H1 (cell line): Measurements from ENCODE around the gene CD276. TPM values are rescaled to one million over a fixed set of nuclear protein-coding genes. Genes with fewer than 3 reads are reported as not detected.

Experiments
- CTCF ChIA-PET: fragments of 300-600 bp; sonication (Branson Sonifier 250); formaldehyde crosslinking; loops from one replicate; lab custom pipeline; 2021; ENCODE audit not compliant: partially characterized antibody; lab: Charles Lee
- POLR2A ChIA-PET: fragments of 300-600 bp; sonication (Branson Sonifier 250); formaldehyde crosslinking; loops from one replicate; lab custom pipeline; 2021; ENCODE audit warnings: inconsistent platforms; ENCODE audit not compliant: partially characterized antibody; lab: Charles Lee
- DNase-seq, 2 experiments: peaks; one replicate each; pipeline versions ENCODE4 v3.0.0 to v3.0.0-alpha.2; 2010 to 2022; ENCODE audit warnings: low spot score in 2 of 2, low read depth in 1 of 2, mixed read lengths in 1 of 2
- FAIRE-seq: peaks from 2 replicates; lab custom pipeline; 2011; peaks lifted over from hg19 to GRCh38; lab: Jason Lieb, UNC
- H2AFZ ChIP-seq: 2 replicates; pipeline ENCODE4 v1.8.1; 2012; ENCODE audit warnings: low read length, inconsistent platforms
- H2AK5ac ChIP-seq: 2 replicates; pipeline ENCODE4 v1.6.1; 2013; ENCODE audit warnings: low read depth, low read length
- H2BK120ac ChIP-seq: replicated peaks from 2 replicates; pipeline ENCODE3; 2013; ENCODE audit warnings: low read depth, low read length, inconsistent platforms
- H2BK12ac ChIP-seq: 2 replicates; pipeline ENCODE4 v1.6.1; 2013; ENCODE audit warnings: low read depth, low read length
- H2BK15ac ChIP-seq: 2 replicates; pipeline ENCODE4 v1.6.1; 2013; ENCODE audit warnings: low read length
- H2BK20ac ChIP-seq: 2 replicates; pipeline ENCODE4 v1.6.1; 2013; ENCODE audit warnings: low read length
- H2BK5ac ChIP-seq: 2 replicates; pipeline ENCODE4 v1.6.1; 2013; ENCODE audit warnings: low read depth, low read length
- H3K14ac ChIP-seq: 2 replicates; pipeline ENCODE4 v1.6.1; 2013; ENCODE audit warnings: inconsistent platforms; ENCODE audit not compliant: insufficient read length
- H3K18ac ChIP-seq: 2 replicates; pipeline ENCODE4 v1.6.1; 2013; ENCODE audit warnings: low read length; ENCODE audit errors: extremely low read depth
- H3K23ac ChIP-seq: 2 replicates; pipeline ENCODE4 v1.6.1; 2013; ENCODE audit warnings: inconsistent platforms; ENCODE audit not compliant: insufficient read length
- H3K23me2 ChIP-seq: 2 replicates; pipeline ENCODE4 v1.6.1; 2013; ENCODE audit warnings: low read depth, low read length
- H3K27ac ChIP-seq: 2 replicates; pipeline ENCODE4 v1.6.1; 2011; ENCODE audit warnings: low read depth, low read length, inconsistent platforms
- H3K27me3 ChIP-seq, 4 experiments: replicated peaks in 1 of 4; 1 replicate in 1 of 4; 2 replicates in 3 of 4; pipeline versions ENCODE4 v1.6.1 to v1.8.1; 2011 to 2013; ENCODE audit warnings: low read length in 3 of 4, mild to moderate bottlenecking in 3 of 4, inconsistent platforms in 2 of 4, mixed read lengths in 2 of 4, moderate library complexity in 1 of 4; ENCODE audit not compliant: control insufficient read depth in 3 of 4, insufficient read depth in 3 of 4; ENCODE audit errors: extremely low read depth in 1 of 4
- H3K36me3 ChIP-seq, 4 experiments: 2 replicates each; pipeline versions ENCODE4 v1.6.1 to v1.8.1; 2011 to 2013; ENCODE audit warnings: mild to moderate bottlenecking in 4 of 4, low read length in 3 of 4, moderate library complexity in 2 of 4, control low read depth in 1 of 4, inconsistent platforms in 1 of 4; ENCODE audit not compliant: insufficient read depth in 4 of 4, control insufficient read depth in 2 of 4
- H3K4ac ChIP-seq: replicated peaks from 2 replicates; pipeline ENCODE3; 2013; ENCODE audit warnings: low read length, low read depth, mixed read lengths, inconsistent platforms; ENCODE audit not compliant: insufficient read length
- H3K4me1 ChIP-seq, 4 experiments: replicated peaks in 1 of 4; 1 replicate in 1 of 4; 2 replicates in 3 of 4; pipeline versions ENCODE4 v1.6.1 to v1.8.1; 2011 to 2013; ENCODE audit warnings: low read length in 3 of 4, inconsistent platforms in 2 of 4, mixed read lengths in 1 of 4; ENCODE audit not compliant: insufficient read depth in 4 of 4, control insufficient read depth in 3 of 4
- H3K4me2 ChIP-seq, 2 experiments: 2 replicates each; pipeline versions ENCODE4 v1.6.1 to v1.8.1; 2011 to 2013; ENCODE audit warnings: low read depth in 2 of 2, low read length in 2 of 2, control low read depth in 1 of 2, inconsistent platforms in 1 of 2, mild to moderate bottlenecking in 1 of 2; ENCODE audit not compliant: insufficient read depth in 1 of 2
- H3K4me3 ChIP-seq, 4 experiments: fragments of 200-600, 300-600 bp in 1 of 4; sonication (generic), shearing (Covaris generic), sonication (Bioruptor Twin) in 1 of 4; 2 replicates each; pipeline versions ENCODE4 v1.5.1 to v1.8.1; 2011 to 2016; ENCODE audit warnings: low read length in 4 of 4, low read depth in 3 of 4, control low read depth in 2 of 4, inconsistent platforms in 2 of 4, mild to moderate bottlenecking in 2 of 4, mixed read lengths in 1 of 4, moderate library complexity in 1 of 4; ENCODE audit not compliant: insufficient read depth in 2 of 4; ENCODE audit errors: extremely low read depth in 1 of 4
- H3K56ac ChIP-seq: replicated peaks from 2 replicates; pipeline ENCODE3; 2013; ENCODE audit warnings: low read depth, mild to moderate bottlenecking, mixed read lengths, low read length, inconsistent platforms; ENCODE audit not compliant: insufficient read length
- H3K79me1 ChIP-seq: 2 replicates; pipeline ENCODE4 v1.6.1; 2013; ENCODE audit warnings: low read depth, low read length, control low read depth
- H3K79me2 ChIP-seq, 2 experiments: 2 replicates each; pipeline versions ENCODE4 v1.6.1 to v1.8.1; 2012 to 2013; ENCODE audit warnings: low read length in 2 of 2, mild to moderate bottlenecking in 2 of 2, inconsistent platforms in 1 of 2; ENCODE audit not compliant: insufficient read depth in 2 of 2, control insufficient read depth in 1 of 2
- H3K9ac ChIP-seq, 4 experiments: replicated peaks in 1 of 4; 1 replicate in 1 of 4; 2 replicates in 3 of 4; pipeline versions ENCODE4 v1.6.1 to v1.8.1; 2011 to 2013; ENCODE audit warnings: low read depth in 3 of 4, low read length in 3 of 4, control low read depth in 2 of 4, mild to moderate bottlenecking in 2 of 4, moderate library complexity in 2 of 4, inconsistent platforms in 1 of 4; ENCODE audit errors: extremely low read depth in 1 of 4
- H3K9me3 ChIP-seq, 2 experiments: 2 replicates each; pipeline versions ENCODE4 v1.6.1 to v1.8.1; 2012 to 2013; ENCODE audit warnings: mild to moderate bottlenecking in 2 of 2, moderate library complexity in 2 of 2, control low read depth in 1 of 2, inconsistent platforms in 1 of 2, low read depth in 1 of 2, low read length in 1 of 2, mixed read lengths in 1 of 2; ENCODE audit not compliant: insufficient read depth in 2 of 2
- H4K20me1 ChIP-seq, 2 experiments: replicated peaks in 1 of 2; 2 replicates each; pipeline versions ENCODE3 to v1.8.1; 2011 to 2013; ENCODE audit warnings: inconsistent platforms in 2 of 2, low read length in 2 of 2, mild to moderate bottlenecking in 1 of 2; ENCODE audit not compliant: insufficient read depth in 2 of 2, control insufficient read depth in 1 of 2
- H4K5ac ChIP-seq: 2 replicates; pipeline ENCODE4 v1.6.1; 2013; ENCODE audit warnings: low read length, low read depth, mixed read lengths, inconsistent platforms; ENCODE audit not compliant: insufficient read length
- H4K8ac ChIP-seq: 2 replicates; pipeline ENCODE4 v1.8.0; 2013; ENCODE audit warnings: mild to moderate bottlenecking, moderate library complexity, low read length, inconsistent platforms; ENCODE audit not compliant: insufficient read depth; ENCODE audit errors: extremely low read depth
- H4K91ac ChIP-seq: replicated peaks from 2 replicates; pipeline ENCODE3; 2013; ENCODE audit warnings: low read length, mixed read lengths, inconsistent platforms; ENCODE audit not compliant: insufficient read length
- JUN ChIP-seq: IDR thresholded peaks from 2 replicates; pipeline ENCODE4 v1.6.1; 2011; ENCODE audit warnings: low read depth, mild to moderate bottlenecking, improper control_type of control experiment, low read length
- KDM5A ChIP-seq: fragments of 200-600 bp; IDR thresholded peaks from 2 replicates; pipeline ENCODE4 v1.7.1; 2012; ENCODE audit warnings: mild to moderate bottlenecking, low read length, inconsistent platforms, mixed read lengths
- TAF7 ChIP-seq: optimal IDR thresholded peaks from 2 replicates; pipeline ENCODE3; 2011; ENCODE audit warnings: low read depth, mild to moderate bottlenecking, inconsistent platforms, low read length, moderate library complexity, borderline replicate concordance
- WGBS, 2 experiments: shearing (Covaris generic) in 1 of 2; methylation state at CpG; one replicate each; pipeline versions ENCODE4 v1.1.6 to v1.1.7; 2013 to 2015; ENCODE audit warnings: low lambda C conversion rate in 2 of 2, mixed read lengths in 2 of 2, inconsistent platforms in 1 of 2, low coverage in 1 of 2, missing lambda C conversion rate in 1 of 2; ENCODE audit not compliant: insufficient replicate concordance in 2 of 2, insufficient coverage in 1 of 2, insufficient read length in 1 of 2; ENCODE audit errors: extremely low coverage in 1 of 2, missing lambda C conversion rate in 1 of 2; 5-methylcytosine and 5-hydroxymethylcytosine counted together
- polyA plus RNA-seq, 7 experiments: library from polyadenylated mRNA; depleted of rRNA in 3 of 7; stranded (reverse) in 5 of 7; unstranded in 2 of 7; fragments of >200 nt in 5 of 7; fragments of 200-250 nt in 2 of 7; gene quantifications; 1 replicate in 5 of 7; 2 replicates in 1 of 7; 4 replicates in 1 of 7; pipeline versions ENCODE4 v1.2.1 to v1.2.3, GENCODE V29; 2011 to 2013; ENCODE audit warnings: missing spikeins in 2 of 7, mixed read lengths in 2 of 7
- total RNA-seq: library from RNA; stranded (reverse); fragmentation: NEBNext Ultra II Directional; extraction: Animal tissue kit (Norgen Biotek cat#: 25700); gene quantifications from 2 replicates; pipeline ENCODE4 v1.2.1, GENCODE V29; 2021
- TF ChIP-seq, protein P1 (sequence below): IDR thresholded peaks from 2 replicates; pipeline ENCODE4 v1.6.1; 2012; ENCODE audit warnings: inconsistent platforms

Gene CD276
- total and polyA plus RNA-seq, 2 of the 8 experiments (the other 6 are each of a cell fraction or from before 2014, with no cell fraction given) = 156 to 158 TPM

DNA sequence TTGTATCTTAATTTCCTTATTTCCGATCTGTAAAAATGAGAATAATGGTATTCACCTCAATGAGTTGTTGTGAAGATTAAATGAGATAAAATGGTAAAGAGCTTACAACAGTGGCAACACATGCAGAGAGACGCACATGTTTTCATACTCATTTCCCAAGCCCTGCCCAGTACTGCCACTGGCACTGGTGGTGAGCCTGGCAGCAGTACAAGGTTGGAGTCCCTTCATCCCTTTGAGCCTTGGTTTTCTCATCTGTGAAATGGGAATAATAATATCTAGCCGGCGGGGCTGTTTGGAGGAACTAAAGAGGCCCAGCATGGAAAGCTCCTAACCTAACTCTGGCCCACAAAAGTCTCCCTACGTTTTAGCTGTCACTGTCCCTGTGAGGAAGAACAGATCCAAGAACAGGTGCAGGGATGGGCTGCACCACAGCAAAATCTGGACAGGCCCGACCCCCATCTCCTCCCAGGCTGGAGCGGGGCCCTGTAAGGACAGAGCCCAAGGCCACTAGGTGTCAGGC is 866 bp upstream of the CD276 start:
- Histone ChIP-seq H2BK120ac (no peak overlapping the region), H3K4ac (peak overlapping the region; percentile 44), H3K4me3 (peak overlapping the region; percentile 53 to 95 (median 72)), H2BK5ac (no peak overlapping the region), H2BK15ac (no peak overlapping the region), H4K20me1 (peaks cover 17 to 21% of the 10 kb centered on the region in 2 experiments), H2BK12ac (0 out of 2 replicates have a peak overlapping the region, but pooled peaks have one; percentile 13), H3K9me3 (no peaks in the 10 kb centered on the region), H3K18ac (no peak overlapping the region; the same call in 1 of the 2 replicates), H4K8ac (peak overlapping the region; percentile 90; the same call in 1 of the 2 replicates), H3K79me1 (peaks cover 20% of the 10 kb centered on the region), H3K4me1 (peaks cover 2 to 20% (median 10%) of the 10 kb centered on the region in 4 experiments; a peak in 3 of 7 replicates), H3K9ac (peak overlapping the region in 1 of 4 experiments; percentile 70; a peak in 1 of 7 replicates), H2BK20ac (peak overlapping the region; percentile 83; the same call in 1 of the 2 replicates), H4K5ac (peak overlapping the region; percentile 69), H3K4me2 (peak overlapping the region; percentile 55 to 86), H2AK5ac (no peak overlapping the region), H2AFZ (no peak overlapping the region), H3K36me3 (no peaks in the 10 kb centered on the region), H3K27ac (peak overlapping the region; percentile 77; the same call in 1 of the 2 replicates), H3K79me2 (peaks cover 22 to 34% of the 10 kb centered on the region in 2 experiments), H3K23me2 (peaks cover 7% of the 10 kb centered on the region), H3K56ac (no peak overlapping the region), H3K27me3 (no peaks in the 10 kb centered on the region), H3K23ac (no peak overlapping the region), H4K91ac (peak overlapping the region; percentile 45), H3K14ac (no peak overlapping the region)
- 61% methylated on average over 7 of the region's 7 CpGs; no CpG with 5 or more reads in 1 of the 2 experiments for WGBS, 2 experiments
- DNase-seq (no peak), FAIRE-seq (no peak)
- CTCF ChIA-PET = interaction anchor here (0.5 to 15.1 kb wide), 15 partner anchors 9 to 313 kb away, joined by 3 to 496 read pairs (median 4); partner anchors contain the start of gene NPTN
- POLR2A ChIA-PET = interaction anchor here (0.6 to 9.2 kb wide), 3 partner anchors 8 to 70 kb away, joined by 4 to 93 read pairs (median 6); no protein-coding TSS in a partner anchor
- TF ChIP-seq TAF7 = no peak
- no peak for TF ChIP-seq KDM5A
- TF ChIP-seq, protein P1, sequence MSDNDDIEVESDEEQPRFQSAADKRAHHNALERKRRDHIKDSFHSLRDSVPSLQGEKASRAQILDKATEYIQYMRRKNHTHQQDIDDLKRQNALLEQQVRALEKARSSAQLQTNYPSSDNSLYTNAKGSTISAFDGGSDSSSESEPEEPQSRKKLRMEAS = no peak
- no peak for TF ChIP-seq JUN
